GM19035 (cell line): ENCODE results near the gene IPO5.
"Not testable (repeated sequence)": the region's sequence is repeated elsewhere in the genome, so short reads cannot be mapped to it uniquely, and the experiment has no call there.

Experiments
- ATAC-seq: cut with Tn5 transposase; IDR thresholded peaks from one replicate; pipeline ENCODE4 v1.9.1; 2021; ENCODE audit not compliant: unreplicated experiment

Gene IPO5

GRCh38 chr13:98007001-98007400 lies 53.5 kb downstream of the IPO5 start:
- no peak for ATAC-seq

- ATAC-seq = no peak
These were observed 59.8 kb downstream of the IPO5 start for GRCh38 chr13:98013241-98013640.

GRCh38 chr13:98014766-98015165 lies 61.3 kb downstream of the IPO5 start:
- no peak for ATAC-seq

GRCh38 chr13:98018293-98018692 lies 64.8 kb downstream of the IPO5 start:
- ATAC-seq = no peak

- no peak for ATAC-seq
These were observed 65.7 kb downstream of the IPO5 start for GRCh38 chr13:98019186-98019585.

- no peak for ATAC-seq
These were observed 66.8 kb downstream of the IPO5 start for GRCh38 chr13:98020271-98020670.

GRCh38 chr13:98022210-98022609 lies 68.7 kb downstream of the IPO5 start:
- no peak for ATAC-seq

GRCh38 chr13:98025480-98026025 lies 72.1 kb downstream of the IPO5 start:
- ATAC-seq = no peak

- no peak for ATAC-seq
These were observed 73.0 kb downstream of the IPO5 start for GRCh38 chr13:98026457-98026857.

GRCh38 chr13:98032168-98032567 lies 78.7 kb downstream of the IPO5 start:
- no peak for ATAC-seq

GRCh38 chr13:98033277-98034247 lies 80.1 kb downstream of the IPO5 start:
- ATAC-seq = no peak

- no peak for ATAC-seq
These were observed 81.9 kb downstream of the IPO5 start for GRCh38 chr13:98035373-98035772.

- not testable (repeated sequence) for ATAC-seq
These were observed 83.3 kb downstream of the IPO5 start for GRCh38 chr13:98036564-98037302.

- no peak for ATAC-seq
These were observed 85.8 kb downstream of the IPO5 start for GRCh38 chr13:98039261-98039660.

- ATAC-seq = no peak
These were observed 86.5 kb downstream of the IPO5 start for GRCh38 chr13:98039964-98040363.

- no peak for ATAC-seq
These were observed 87.8 kb downstream of the IPO5 start for GRCh38 chr13:98041081-98041820.

GRCh38 chr13:98044301-98044700 lies 90.8 kb downstream of the IPO5 start:
- no peak for ATAC-seq

- ATAC-seq = not testable (repeated sequence)
These were observed 94.3 kb downstream of the IPO5 start for GRCh38 chr13:98047785-98048184.

- no peak for ATAC-seq
These were observed 94.8 kb downstream of the IPO5 start for GRCh38 chr13:98048265-98048664.

- ATAC-seq = no peak
These were observed 96.6 kb downstream of the IPO5 start for GRCh38 chr13:98050041-98050466.

- ATAC-seq = no peak
These were observed 98.9 kb downstream of the IPO5 start for GRCh38 chr13:98052412-98052811.
